ENCODE results near the gene EEF1A2. TPM values are rescaled to one million over a fixed set of nuclear protein-coding genes. Genes with fewer than 3 reads are reported as not detected.
A peak's percentile ranks its signal among the peaks of the same experiment; 100 is the strongest.

The EEF1A2 gene
- total RNA-seq, 1 experiment from 2014 or later, result 359 TPM

DNA sequence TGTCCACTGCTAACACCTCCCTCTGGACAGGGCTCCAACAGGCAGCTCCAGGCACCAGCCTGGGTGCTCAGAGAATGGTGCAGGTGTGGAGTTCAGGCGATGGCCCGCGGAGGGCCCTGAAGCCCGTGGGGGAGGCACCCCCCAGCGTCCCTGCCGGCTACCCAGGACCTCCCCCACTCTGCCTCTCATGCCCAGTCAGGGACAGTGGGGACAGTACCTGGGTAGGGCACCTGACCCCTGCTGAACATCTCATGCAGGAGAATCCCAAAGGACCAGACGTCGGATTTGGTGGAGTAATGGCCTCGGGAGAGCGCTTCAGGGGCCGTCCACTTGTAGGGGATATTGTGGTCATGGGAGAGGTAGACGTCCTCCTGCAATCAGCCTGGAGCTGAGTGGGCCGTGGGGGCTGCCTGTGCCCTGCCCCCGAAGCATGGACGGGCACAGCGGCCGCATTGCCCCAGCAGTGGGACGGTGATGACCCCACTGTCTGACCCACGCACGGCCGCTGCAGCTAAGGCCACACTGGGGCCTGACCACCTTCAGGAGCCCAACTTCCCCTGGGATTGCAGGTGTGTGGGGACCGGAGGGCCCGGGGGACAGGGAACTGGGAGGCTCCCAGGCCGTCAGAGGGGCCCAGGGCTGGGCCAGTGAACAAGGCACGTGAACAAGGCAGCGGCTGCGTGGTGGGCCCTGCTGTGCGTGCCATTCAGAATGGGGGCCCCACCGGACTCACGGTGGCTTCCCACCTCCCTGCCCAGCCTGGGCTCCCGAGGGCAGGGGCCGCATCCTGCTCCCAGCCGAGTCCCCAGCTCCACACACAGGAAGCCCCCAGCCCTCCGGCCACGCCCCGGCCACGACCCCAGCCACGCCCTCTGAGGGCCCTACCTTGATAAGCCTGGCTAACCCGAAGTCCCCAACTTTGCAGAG lies 31.2 kb upstream of the EEF1A2 start:
- CTCF ChIA-PET, result no interaction called here
- TF ChIP-seq, protein P1, sequence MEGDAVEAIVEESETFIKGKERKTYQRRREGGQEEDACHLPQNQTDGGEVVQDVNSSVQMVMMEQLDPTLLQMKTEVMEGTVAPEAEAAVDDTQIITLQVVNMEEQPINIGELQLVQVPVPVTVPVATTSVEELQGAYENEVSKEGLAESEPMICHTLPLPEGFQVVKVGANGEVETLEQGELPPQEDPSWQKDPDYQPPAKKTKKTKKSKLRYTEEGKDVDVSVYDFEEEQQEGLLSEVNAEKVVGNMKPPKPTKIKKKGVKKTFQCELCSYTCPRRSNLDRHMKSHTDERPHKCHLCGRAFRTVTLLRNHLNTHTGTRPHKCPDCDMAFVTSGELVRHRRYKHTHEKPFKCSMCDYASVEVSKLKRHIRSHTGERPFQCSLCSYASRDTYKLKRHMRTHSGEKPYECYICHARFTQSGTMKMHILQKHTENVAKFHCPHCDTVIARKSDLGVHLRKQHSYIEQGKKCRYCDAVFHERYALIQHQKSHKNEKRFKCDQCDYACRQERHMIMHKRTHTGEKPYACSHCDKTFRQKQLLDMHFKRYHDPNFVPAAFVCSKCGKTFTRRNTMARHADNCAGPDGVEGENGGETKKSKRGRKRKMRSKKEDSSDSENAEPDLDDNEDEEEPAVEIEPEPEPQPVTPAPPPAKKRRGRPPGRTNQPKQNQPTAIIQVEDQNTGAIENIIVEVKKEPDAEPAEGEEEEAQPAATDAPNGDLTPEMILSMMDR (IDR thresholded peaks at IDR 0.05; ENCODE audit: unreplicated experiment), result no peak
- intact Hi-C loops (cut with micrococcal nuclease; ENCODE audit: unreplicated experiment), result no loop called here

DNA sequence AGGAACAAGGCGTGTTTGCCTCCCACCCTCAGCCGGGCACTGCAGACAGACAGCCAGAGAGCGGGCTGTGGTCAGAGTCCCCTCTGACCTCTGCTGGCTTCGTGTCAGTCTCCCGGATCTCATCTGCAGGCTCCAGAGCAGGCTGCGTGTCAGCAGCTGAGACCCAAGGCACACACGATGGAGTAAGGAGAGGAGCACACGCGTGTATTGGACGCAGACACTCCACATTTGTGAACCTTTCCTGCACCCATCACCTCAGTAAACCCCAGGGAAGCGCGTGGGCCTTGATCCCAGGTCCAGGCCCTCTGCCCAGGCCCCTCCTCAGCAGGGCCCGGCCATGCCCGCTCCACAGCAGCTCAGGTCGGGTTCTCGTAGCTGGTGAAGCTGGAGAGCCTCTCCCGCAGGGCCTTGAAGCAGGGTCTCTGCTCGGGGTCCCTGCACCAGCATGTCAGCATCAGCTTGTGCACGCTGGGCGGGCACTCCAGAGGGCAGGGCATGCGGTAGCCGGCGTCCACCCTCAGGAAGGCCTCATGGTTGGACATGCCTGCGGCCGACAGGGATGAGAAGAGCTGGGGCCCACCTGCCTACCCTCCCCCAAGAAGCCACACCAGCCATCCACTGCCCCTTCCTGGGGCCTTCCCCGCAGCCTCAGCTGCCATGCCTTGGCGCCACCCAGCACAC lies 30.4 kb upstream of the EEF1A2 start:
- H3K27ac Mint-ChIP-seq (ENCODE audit: unreplicated experiment), result peak overlapping the region; percentile 43
- no peak for DNase-seq
- intact Hi-C loops (cut with micrococcal nuclease; ENCODE audit: unreplicated experiment), result no loop called here
- CTCF ChIA-PET, result interaction anchor here (1.1 kb wide), 1 partner anchor 33 kb away, joined by 3 read pairs; no protein-coding TSS in a partner anchor
- H3K9me3 Mint-ChIP-seq (ENCODE audit: low read depth, unreplicated experiment), result no peaks in the 10 kb centered on the region
- H3K4me3 Mint-ChIP-seq (ENCODE audit: low read depth, unreplicated experiment), result no peak overlapping the region
- no peaks in the 10 kb centered on the region for H3K27me3 Mint-ChIP-seq (ENCODE audit: unreplicated experiment)
- BruUV-seq (replicated peaks), result no TSS peak
- peaks cover 82% of the 10 kb centered on the region for H3K36me3 Mint-ChIP-seq (ENCODE audit: insufficient read depth, unreplicated experiment)
- H3K4me1 Mint-ChIP-seq (ENCODE audit: low read depth, unreplicated experiment), result peaks cover 33% of the 10 kb centered on the region
- TF ChIP-seq, protein P1 (IDR thresholded peaks at IDR 0.05; ENCODE audit: unreplicated experiment), result no peak

More for the DNA sequence above, 31.2 kb upstream of the EEF1A2 start:
- Mint-ChIP-seq H3K4me1 (ENCODE audit: low read depth, unreplicated experiment) (peaks cover 33% of the 10 kb centered on the region), H3K27me3 (ENCODE audit: unreplicated experiment) (no peaks in the 10 kb centered on the region), H3K4me3 (ENCODE audit: low read depth, unreplicated experiment) (no peak overlapping the region), H3K9me3 (ENCODE audit: low read depth, unreplicated experiment) (no peaks in the 10 kb centered on the region), H3K36me3 (ENCODE audit: insufficient read depth, unreplicated experiment) (peaks cover 82% of the 10 kb centered on the region), H3K27ac (ENCODE audit: unreplicated experiment) (peak overlapping the region; percentile 56)
- no TSS peak for BruUV-seq (replicated peaks)
- no peak for DNase-seq

DNA sequence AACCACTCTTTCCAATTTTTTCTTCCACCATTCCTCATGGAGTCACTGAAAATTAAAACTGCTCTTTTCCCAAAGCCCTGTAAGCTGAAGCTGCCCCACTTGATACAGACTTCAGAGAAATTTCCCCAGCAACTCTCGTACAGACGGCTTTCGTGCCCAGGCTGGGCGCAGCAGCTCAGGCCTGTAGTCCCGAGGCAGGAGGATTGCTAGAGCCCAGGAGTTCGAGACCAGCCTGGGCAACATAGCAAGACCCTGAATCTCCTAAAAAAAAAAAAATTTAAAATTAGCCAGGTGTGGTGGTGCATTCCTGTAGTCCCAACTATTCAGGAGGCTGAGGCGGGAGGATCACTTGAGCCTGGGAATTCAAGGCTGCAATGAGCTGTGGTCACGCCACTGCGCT lies 28.3 kb upstream of the EEF1A2 start:
- no peaks in the 10 kb centered on the region for H3K9me3 Mint-ChIP-seq (ENCODE audit: low read depth, unreplicated experiment)
- CTCF ChIA-PET, result interaction anchor here (0.8 kb wide), 1 partner anchor 9 kb away, joined by 8 read pairs; no protein-coding TSS in a partner anchor

DNA sequence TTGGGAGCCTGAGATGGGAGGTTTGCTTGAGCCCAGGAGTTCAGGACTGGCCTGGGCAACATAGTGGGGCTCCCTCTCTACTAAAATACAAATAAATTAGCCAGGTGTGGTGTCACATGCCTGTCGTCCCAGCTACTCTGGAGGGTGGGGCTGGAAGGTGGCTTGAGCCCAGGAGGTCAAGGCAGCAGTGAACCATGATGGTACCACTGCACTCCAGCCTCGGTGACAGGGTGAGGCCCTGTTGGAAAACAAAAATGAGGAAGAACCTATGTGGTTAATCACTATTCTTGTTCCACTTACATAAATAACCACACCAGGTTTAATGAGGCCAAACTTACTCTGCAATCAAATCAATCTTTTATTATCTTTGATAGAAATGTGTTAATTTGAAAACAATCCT lies 27.1 kb upstream of the EEF1A2 start:
- H3K4me3 Mint-ChIP-seq (ENCODE audit: low read depth, unreplicated experiment), result no peak overlapping the region
- H3K27ac Mint-ChIP-seq (ENCODE audit: unreplicated experiment), result peak overlapping the region; percentile 7
- H3K36me3 Mint-ChIP-seq (ENCODE audit: insufficient read depth, unreplicated experiment), result peaks cover 88% of the 10 kb centered on the region
- peaks cover 18% of the 10 kb centered on the region for H3K4me1 Mint-ChIP-seq (ENCODE audit: low read depth, unreplicated experiment)
- TF ChIP-seq, protein P1 (IDR thresholded peaks at IDR 0.05; ENCODE audit: unreplicated experiment), result no peak
- H3K27me3 Mint-ChIP-seq (ENCODE audit: unreplicated experiment), result no peaks in the 10 kb centered on the region
- no TSS peak for BruUV-seq (replicated peaks)
- H3K9me3 Mint-ChIP-seq (ENCODE audit: low read depth, unreplicated experiment), result no peaks in the 10 kb centered on the region
- CTCF ChIA-PET, result interaction anchor here (0.7 kb wide), 1 partner anchor 55 kb away, joined by 3 read pairs; no protein-coding TSS in a partner anchor
- DNase-seq, result no peak
- intact Hi-C loops (cut with micrococcal nuclease; ENCODE audit: unreplicated experiment), result no loop called here

More for the DNA sequence above, 28.3 kb upstream of the EEF1A2 start:
- Mint-ChIP-seq H3K36me3 (ENCODE audit: insufficient read depth, unreplicated experiment) (peaks cover 84% of the 10 kb centered on the region), H3K27me3 (ENCODE audit: unreplicated experiment) (no peaks in the 10 kb centered on the region), H3K27ac (ENCODE audit: unreplicated experiment) (peak overlapping the region; percentile 7), H3K4me1 (ENCODE audit: low read depth, unreplicated experiment) (peaks cover 24% of the 10 kb centered on the region), H3K4me3 (ENCODE audit: low read depth, unreplicated experiment) (no peak overlapping the region)
- BruUV-seq (replicated peaks), result no TSS peak
- intact Hi-C loops (cut with micrococcal nuclease; ENCODE audit: unreplicated experiment), result no loop called here
- TF ChIP-seq, protein P1 (IDR thresholded peaks at IDR 0.05; ENCODE audit: unreplicated experiment), result no peak
- DNase-seq, result no peak
